Glutamatergic neuron (in vitro differentiated cells): Measurements from ENCODE around the gene OLFM1. TPM values are rescaled to one million over a fixed set of nuclear protein-coding genes. Genes with fewer than 3 reads are reported as not detected.

Experiments used
- DNase-seq: peaks from one replicate; pipeline ENCODE4 v3.0.0; 2022
- H3K27ac Mint-ChIP-seq: one replicate; pipeline ENCODE4 v1.8.0; 2020; ENCODE audit warnings: mild to moderate bottlenecking, mixed read lengths, inconsistent platforms; ENCODE audit not compliant: unreplicated experiment
- H3K27me3 Mint-ChIP-seq: one replicate; pipeline ENCODE4 v1.8.0; 2020; ENCODE audit warnings: mild to moderate bottlenecking, moderate library complexity, mixed read lengths, inconsistent platforms; ENCODE audit not compliant: unreplicated experiment
- H3K36me3 Mint-ChIP-seq: one replicate; pipeline ENCODE4 v1.8.0; 2020; ENCODE audit warnings: mild to moderate bottlenecking, mixed read lengths, inconsistent platforms; ENCODE audit not compliant: unreplicated experiment
- H3K4me1 Mint-ChIP-seq: one replicate; pipeline ENCODE4 v1.8.0; 2020; ENCODE audit warnings: mild to moderate bottlenecking, low read depth, mixed read lengths, inconsistent platforms; ENCODE audit not compliant: unreplicated experiment
- H3K4me3 Mint-ChIP-seq: one replicate; pipeline ENCODE4 v1.8.0; 2020; ENCODE audit warnings: mild to moderate bottlenecking, mixed read lengths, inconsistent platforms; ENCODE audit not compliant: unreplicated experiment
- H3K9me3 Mint-ChIP-seq: one replicate; pipeline ENCODE4 v1.8.0; 2020; ENCODE audit warnings: mild to moderate bottlenecking, moderate library complexity, mixed read lengths, inconsistent platforms; ENCODE audit not compliant: unreplicated experiment
- total RNA-seq: library from RNA; stranded (reverse); fragmentation: NEBNext Ultra II Directional; extraction: Animal tissue kit (Norgen Biotek cat#: 25700); gene quantifications from one replicate; pipeline ENCODE4 v1.2.1, GENCODE V29; 2021; ENCODE audit not compliant: unreplicated experiment
- TF ChIP-seq, protein P1 (sequence below): fragments of 200-600 bp; sonication (generic); IDR thresholded peaks from one replicate; pipeline ENCODE4 v1.5.0; 2021; ENCODE audit not compliant: partially characterized antibody, unreplicated experiment

Gene OLFM1
- total RNA-seq, 1 donor from 2014 or later, result 387 TPM

DNA sequence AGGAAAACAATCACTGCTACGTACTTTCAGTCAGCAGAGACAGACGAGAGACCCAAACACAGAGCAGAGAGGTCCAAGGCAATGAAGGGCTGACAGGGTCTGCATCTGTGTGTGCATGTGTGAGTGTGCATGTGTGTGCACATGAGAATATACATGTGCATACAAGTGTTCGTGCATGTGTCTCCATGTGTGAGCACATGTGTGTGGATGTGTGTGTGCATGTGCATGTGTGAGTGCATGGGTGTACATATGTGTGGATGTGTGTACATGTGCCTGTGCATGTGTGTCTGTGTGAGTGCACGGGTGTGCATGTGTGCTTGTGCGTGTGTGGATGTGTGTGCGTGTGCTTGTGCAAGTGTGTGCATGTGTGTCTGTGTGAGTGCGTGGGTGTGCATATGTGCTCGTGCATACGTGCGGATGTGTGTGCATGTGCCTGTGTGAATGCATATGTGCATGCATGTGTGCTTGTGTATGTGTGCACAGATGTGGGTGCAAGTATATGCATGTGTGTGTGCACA is 82.3 kb downstream of the OLFM1 start:
- Mint-ChIP-seq H3K27ac (peak overlapping the region; percentile 13), H3K9me3 (peaks cover 15% of the 10 kb centered on the region), H3K27me3 (peaks cover 12% of the 10 kb centered on the region), H3K4me3 (no peak overlapping the region), H3K36me3 (peaks cover 6% of the 10 kb centered on the region), H3K4me1 (peaks cover 35% of the 10 kb centered on the region)
- TF ChIP-seq, protein P1, sequence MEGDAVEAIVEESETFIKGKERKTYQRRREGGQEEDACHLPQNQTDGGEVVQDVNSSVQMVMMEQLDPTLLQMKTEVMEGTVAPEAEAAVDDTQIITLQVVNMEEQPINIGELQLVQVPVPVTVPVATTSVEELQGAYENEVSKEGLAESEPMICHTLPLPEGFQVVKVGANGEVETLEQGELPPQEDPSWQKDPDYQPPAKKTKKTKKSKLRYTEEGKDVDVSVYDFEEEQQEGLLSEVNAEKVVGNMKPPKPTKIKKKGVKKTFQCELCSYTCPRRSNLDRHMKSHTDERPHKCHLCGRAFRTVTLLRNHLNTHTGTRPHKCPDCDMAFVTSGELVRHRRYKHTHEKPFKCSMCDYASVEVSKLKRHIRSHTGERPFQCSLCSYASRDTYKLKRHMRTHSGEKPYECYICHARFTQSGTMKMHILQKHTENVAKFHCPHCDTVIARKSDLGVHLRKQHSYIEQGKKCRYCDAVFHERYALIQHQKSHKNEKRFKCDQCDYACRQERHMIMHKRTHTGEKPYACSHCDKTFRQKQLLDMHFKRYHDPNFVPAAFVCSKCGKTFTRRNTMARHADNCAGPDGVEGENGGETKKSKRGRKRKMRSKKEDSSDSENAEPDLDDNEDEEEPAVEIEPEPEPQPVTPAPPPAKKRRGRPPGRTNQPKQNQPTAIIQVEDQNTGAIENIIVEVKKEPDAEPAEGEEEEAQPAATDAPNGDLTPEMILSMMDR, result no peak
- no peak for DNase-seq

DNA sequence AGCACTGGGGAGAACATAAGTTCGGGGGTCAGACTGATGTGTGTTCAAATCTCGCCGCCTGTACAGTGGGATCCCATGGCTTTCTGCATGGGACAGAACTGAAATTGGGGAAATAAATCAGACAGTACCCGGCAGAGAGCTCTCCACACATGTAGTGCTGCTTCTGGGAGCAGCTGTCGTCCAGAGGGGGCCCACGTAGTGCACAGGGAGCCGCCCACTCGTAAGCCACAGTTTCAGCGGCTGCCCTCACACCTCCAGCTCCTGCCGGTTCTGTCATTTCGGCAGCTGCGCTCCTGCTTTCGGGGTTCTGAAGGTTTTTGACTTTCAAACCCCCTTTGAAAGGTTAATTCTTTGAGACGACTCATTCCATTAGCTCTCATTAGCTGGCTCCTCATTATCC is 83.1 kb downstream of the OLFM1 start:
- H3K36me3 Mint-ChIP-seq, result no peaks in the 10 kb centered on the region
- TF ChIP-seq, protein P1, result no peak
- no peak overlapping the region for H3K4me3 Mint-ChIP-seq
- H3K4me1 Mint-ChIP-seq, result peaks cover 35% of the 10 kb centered on the region
- peaks cover 12% of the 10 kb centered on the region for H3K27me3 Mint-ChIP-seq
- H3K27ac Mint-ChIP-seq, result no peak overlapping the region
- DNase-seq, result no peak
- peaks cover 14% of the 10 kb centered on the region for H3K9me3 Mint-ChIP-seq

Other genes starting within 250 kb of the OLFM1 start
- gene FCN2, start 206.9 kb upstream of the OLFM1 start, total RNA-seq, result not detected
- not detected for gene FCN1, start 169.8 kb upstream of the OLFM1 start, total RNA-seq